WI38 (cell line): ENCODE data around the gene ABCA4.

Experiments used
- H3K4me3 ChIP-seq: 2 replicates; pipeline ENCODE4 v1.5.1; 2011; ENCODE audit warnings: low read depth, mild to moderate bottlenecking, control low read depth, low read length
- CTCF ChIP-seq: IDR thresholded peaks from 2 replicates; pipeline ENCODE4 v1.5.1; 2012; ENCODE audit warnings: low read depth, mild to moderate bottlenecking, control low read depth, low read length

The ABCA4 gene

GRCh38 chr1:94096797-94097549 lies 24.0 kb downstream of the ABCA4 start:
- no peak overlapping the region for H3K4me3 ChIP-seq
- TF ChIP-seq CTCF = no peak

GRCh38 chr1:94095744-94096469 lies 25.0 kb downstream of the ABCA4 start:
- H3K4me3 ChIP-seq = no peak overlapping the region
- no peak for TF ChIP-seq CTCF

GRCh38 chr1:94095112-94095637 lies 25.8 kb downstream of the ABCA4 start:
- H3K4me3 ChIP-seq = no peak overlapping the region
- no peak for TF ChIP-seq CTCF

DNA sequence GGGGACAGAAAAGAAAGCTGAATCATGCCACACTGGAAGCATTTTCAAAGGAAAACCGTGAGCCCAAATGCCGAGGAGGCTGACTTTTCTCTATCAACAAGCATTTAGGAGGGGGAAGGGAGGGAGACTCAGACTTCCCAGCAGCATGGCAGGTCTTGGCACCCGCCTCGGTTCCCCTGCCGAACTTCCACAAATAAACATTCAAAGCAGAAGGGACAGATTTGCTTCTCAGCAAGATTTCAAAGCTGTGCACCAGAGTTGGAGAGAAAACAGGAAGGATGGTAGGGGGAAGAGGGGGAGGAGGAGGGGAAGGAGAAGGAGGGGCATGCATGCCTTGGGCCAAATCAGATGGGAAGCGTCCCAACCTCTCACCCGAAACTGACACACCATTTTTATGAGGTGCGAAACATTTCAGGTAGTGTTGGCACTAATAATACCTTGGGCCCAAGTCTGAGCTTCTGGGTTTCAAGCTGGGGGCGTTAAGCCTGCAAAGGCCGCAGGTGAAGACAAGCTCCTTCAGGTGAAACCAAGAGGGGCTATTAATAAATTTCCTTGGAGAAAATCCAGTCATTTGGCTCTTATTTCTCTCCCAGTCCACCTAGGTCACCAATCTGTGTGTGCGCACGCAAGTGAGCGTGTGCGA lies 26.4 kb downstream of the ABCA4 start:
- TF ChIP-seq CTCF = no peak
- peak overlapping the region; percentile 2; the same call in 1 of the 2 replicates for H3K4me3 ChIP-seq

DNA sequence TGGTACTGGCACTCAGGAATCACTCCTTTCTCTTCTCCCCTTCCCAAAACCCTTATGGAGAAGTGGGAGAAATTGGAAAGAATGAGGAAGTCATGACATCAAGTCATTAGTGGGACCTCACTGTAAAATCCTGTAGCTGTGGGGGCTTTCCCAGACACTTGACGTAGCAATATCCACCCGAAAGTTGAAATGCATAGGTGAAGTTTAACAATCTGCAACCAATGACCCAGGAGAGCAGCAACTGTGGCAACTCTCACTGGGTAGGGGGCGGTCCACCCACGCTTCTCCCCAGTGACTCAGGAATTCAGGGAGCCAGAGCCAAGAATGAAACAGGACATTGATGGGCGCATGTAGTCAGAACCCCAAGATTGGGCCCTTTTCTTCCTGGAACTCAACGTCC lies 27.0 kb downstream of the ABCA4 start:
- TF ChIP-seq CTCF = no peak
- 0 out of 2 replicates have a peak overlapping the region, but pooled peaks have one; percentile 2 for H3K4me3 ChIP-seq

- no peak for TF ChIP-seq CTCF
- no peak overlapping the region for H3K4me3 ChIP-seq
These were observed 27.6 kb downstream of the ABCA4 start for GRCh38 chr1:94093396-94093795.
